GM12874 (cell line): ENCODE data around the gene GPR35.

ENCODE experiments used
- CTCF ChIP-seq: IDR thresholded peaks from 2 replicates; pipeline ENCODE4 v1.5.1; 2011; ENCODE audit warnings: low read depth, mild to moderate bottlenecking, control low read depth, low read length, moderate library complexity; ENCODE audit not compliant: insufficient read depth

Gene GPR35

GRCh38 chr2:240595381-240596079 lies 29.8 kb upstream of the GPR35 start:
- peak; percentile 43; the same call in 1 of the 2 replicates for TF ChIP-seq CTCF

GRCh38 chr2:240596080-240596460 lies 29.2 kb upstream of the GPR35 start:
- no peak for TF ChIP-seq CTCF

- no peak for TF ChIP-seq CTCF
Observed at GRCh38 chr2:240596491-240596931, 28.8 kb upstream of the GPR35 start.

GRCh38 chr2:240597054-240597418 lies 28.2 kb upstream of the GPR35 start:
- no peak for TF ChIP-seq CTCF

- TF ChIP-seq CTCF: no peak
Observed at GRCh38 chr2:240597419-240598181, 27.7 kb upstream of the GPR35 start.

GRCh38 chr2:240598311-240598911 lies 26.9 kb upstream of the GPR35 start:
- no peak for TF ChIP-seq CTCF

GRCh38 chr2:240599141-240599583 lies 26.1 kb upstream of the GPR35 start:
- TF ChIP-seq CTCF: no peak
